GM23338 (cell line): Measurements from ENCODE around the gene LAGE3.

Source experiments
- CREB1 ChIP-seq: fragments of 250-450 bp; sonication (Bioruptor Pico); IDR thresholded peaks from 2 replicates; pipeline ENCODE4 v1.5.0; 2020; ENCODE audit warnings: low read depth, mild to moderate bottlenecking, moderate library complexity
- CTCF ChIP-seq, 2 experiments: fragments of 200-600 bp in 1 of 2; sonication (generic) in 1 of 2; conservative IDR thresholded peaks; 2 replicates each; pipeline versions ENCODE4 v1.5.1 to v1.6.1; 2016 to 2017; ENCODE audit warnings: antibody characterized with exemption in 2 of 2, low read depth in 2 of 2, mild to moderate bottlenecking in 2 of 2, moderate library complexity in 1 of 2
- EZH2 ChIP-seq: fragments of 200-600 bp; sonication (generic); IDR thresholded peaks from one replicate; pipeline ENCODE4 v1.8.0; 2017; ENCODE audit warnings: antibody characterized with exemption, mild to moderate bottlenecking, low read depth; ENCODE audit not compliant: unreplicated experiment
- EZH2phosphoT487 ChIP-seq: fragments of 200-600 bp; sonication (generic); IDR thresholded peaks from one replicate; pipeline ENCODE4 v1.8.1; 2018; ENCODE audit warnings: antibody characterized with exemption; ENCODE audit not compliant: unreplicated experiment
- JUNB ChIP-seq: IDR thresholded peaks from one replicate; pipeline ENCODE4 v1.6.1; 2016; ENCODE audit warnings: antibody characterized with exemption; ENCODE audit not compliant: unreplicated experiment
- NANOG ChIP-seq: IDR thresholded peaks from 2 replicates; pipeline ENCODE4 v1.6.1; 2016; ENCODE audit warnings: antibody characterized with exemption, borderline replicate concordance
- POLR2AphosphoS5 ChIP-seq: IDR thresholded peaks from 2 replicates; pipeline ENCODE4 v1.6.1; 2016; ENCODE audit warnings: antibody characterized with exemption, low read depth
- ZNF114 ChIP-seq: fragments of 250-450 bp; sonication (Bioruptor Pico); IDR thresholded peaks from 2 replicates; pipeline ENCODE4 v1.5.0; 2020; ENCODE audit warnings: mild to moderate bottlenecking, moderate library complexity
- TF ChIP-seq, protein P1 (sequence below): IDR thresholded peaks from one replicate; pipeline ENCODE4 v1.6.1; 2018; ENCODE audit warnings: antibody characterized with exemption; ENCODE audit not compliant: unreplicated experiment
- TF ChIP-seq, protein P2 (sequence below): IDR thresholded peaks from 2 replicates; pipeline ENCODE4 v1.6.1; 2016; ENCODE audit warnings: antibody characterized with exemption

- TF ChIP-seq CREB1 (no peak), CTCF (conservative IDR thresholded peaks at IDR 0.05; ENCODE audit: low read depth in 2 of 2) (no peak), EZH2 (no peak), POLR2AphosphoS5 (no peak), ZNF114 (CRISPR knock-in tag) (no peak), EZH2phosphoT487 (no peak), NANOG (no peak), JUNB (no peak)
- TF ChIP-seq, protein P1, sequence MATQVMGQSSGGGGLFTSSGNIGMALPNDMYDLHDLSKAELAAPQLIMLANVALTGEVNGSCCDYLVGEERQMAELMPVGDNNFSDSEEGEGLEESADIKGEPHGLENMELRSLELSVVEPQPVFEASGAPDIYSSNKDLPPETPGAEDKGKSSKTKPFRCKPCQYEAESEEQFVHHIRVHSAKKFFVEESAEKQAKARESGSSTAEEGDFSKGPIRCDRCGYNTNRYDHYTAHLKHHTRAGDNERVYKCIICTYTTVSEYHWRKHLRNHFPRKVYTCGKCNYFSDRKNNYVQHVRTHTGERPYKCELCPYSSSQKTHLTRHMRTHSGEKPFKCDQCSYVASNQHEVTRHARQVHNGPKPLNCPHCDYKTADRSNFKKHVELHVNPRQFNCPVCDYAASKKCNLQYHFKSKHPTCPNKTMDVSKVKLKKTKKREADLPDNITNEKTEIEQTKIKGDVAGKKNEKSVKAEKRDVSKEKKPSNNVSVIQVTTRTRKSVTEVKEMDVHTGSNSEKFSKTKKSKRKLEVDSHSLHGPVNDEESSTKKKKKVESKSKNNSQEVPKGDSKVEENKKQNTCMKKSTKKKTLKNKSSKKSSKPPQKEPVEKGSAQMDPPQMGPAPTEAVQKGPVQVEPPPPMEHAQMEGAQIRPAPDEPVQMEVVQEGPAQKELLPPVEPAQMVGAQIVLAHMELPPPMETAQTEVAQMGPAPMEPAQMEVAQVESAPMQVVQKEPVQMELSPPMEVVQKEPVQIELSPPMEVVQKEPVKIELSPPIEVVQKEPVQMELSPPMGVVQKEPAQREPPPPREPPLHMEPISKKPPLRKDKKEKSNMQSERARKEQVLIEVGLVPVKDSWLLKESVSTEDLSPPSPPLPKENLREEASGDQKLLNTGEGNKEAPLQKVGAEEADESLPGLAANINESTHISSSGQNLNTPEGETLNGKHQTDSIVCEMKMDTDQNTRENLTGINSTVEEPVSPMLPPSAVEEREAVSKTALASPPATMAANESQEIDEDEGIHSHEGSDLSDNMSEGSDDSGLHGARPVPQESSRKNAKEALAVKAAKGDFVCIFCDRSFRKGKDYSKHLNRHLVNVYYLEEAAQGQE: no peak
- TF ChIP-seq, protein P2, sequence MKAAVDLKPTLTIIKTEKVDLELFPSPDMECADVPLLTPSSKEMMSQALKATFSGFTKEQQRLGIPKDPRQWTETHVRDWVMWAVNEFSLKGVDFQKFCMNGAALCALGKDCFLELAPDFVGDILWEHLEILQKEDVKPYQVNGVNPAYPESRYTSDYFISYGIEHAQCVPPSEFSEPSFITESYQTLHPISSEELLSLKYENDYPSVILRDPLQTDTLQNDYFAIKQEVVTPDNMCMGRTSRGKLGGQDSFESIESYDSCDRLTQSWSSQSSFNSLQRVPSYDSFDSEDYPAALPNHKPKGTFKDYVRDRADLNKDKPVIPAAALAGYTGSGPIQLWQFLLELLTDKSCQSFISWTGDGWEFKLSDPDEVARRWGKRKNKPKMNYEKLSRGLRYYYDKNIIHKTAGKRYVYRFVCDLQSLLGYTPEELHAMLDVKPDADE: no peak
Observed at GRCh38 chrX:154469880-154470279, 9.2 kb downstream of the LAGE3 start.
